ENCODE measurements around the gene STAG3.

DNA sequence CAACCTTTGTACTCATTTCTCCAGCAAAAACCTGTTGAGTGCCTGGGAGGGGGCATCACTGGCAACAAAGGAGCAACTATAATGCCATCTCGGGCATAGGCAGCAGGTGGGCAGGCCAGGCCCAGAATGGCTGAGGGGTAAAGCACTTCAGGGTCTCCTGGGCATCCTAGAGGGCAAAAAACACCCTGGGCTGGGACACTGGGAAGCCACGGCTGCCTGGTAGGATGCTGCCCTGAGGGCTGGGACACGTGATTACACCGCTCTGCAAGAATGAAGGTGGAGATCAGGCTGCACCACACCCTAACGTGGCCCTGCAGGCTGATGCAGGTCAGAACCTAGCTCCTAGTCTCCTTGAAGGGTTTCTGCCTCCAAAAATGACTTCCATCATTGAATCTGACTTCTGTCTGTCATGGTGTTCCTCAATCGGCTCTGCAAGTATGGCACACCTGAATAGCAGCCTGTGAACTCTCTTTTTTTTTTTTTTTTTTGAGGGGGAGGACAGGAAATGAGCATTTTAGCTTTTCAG lies 14.6 kb upstream of the STAG3 start:
- TF ChIP-seq CTCF (IDR thresholded peaks at IDR 0.05; ENCODE audit: low read depth, low read length) (no peak), EZH2phosphoT487 (IDR thresholded peaks at IDR 0.05; ENCODE audit: low read depth) (no peak)

Data from OCI-LY3 (cell line).